ENCODE measurements around the gene SELENOV. TPM values are rescaled to one million over a fixed set of nuclear protein-coding genes. Genes with fewer than 3 reads are reported as not detected.

SELENOV gene
- total RNA-seq, 6 donors from 2014 or later: not detected

GRCh38 chr19:39540333-39540673, 25.4 kb downstream of the SELENOV start:
- Histone ChIP-seq H3K4me1 (peaks cover 12 to 24% (median 19%) of the 10 kb centered on the region in 4 donors), H3K9me3 (no peaks in the 10 kb centered on the region), H3K36me3 (no peaks in the 10 kb centered on the region), H3K4me3 (peak overlapping the region in 3 of 4 donors; percentile 73 to 95 (median 90)), H3K27ac (peak overlapping the region in 2 of 4 donors; percentile 94 to 96), H3K27me3 (no peaks in the 10 kb centered on the region)
- DNase-seq (no peak), ATAC-seq (ENCODE audit: low FRiP score in 2 of 2) (no peak)
- 8 to 10% methylated on average over 10 of the region's 10 CpGs for whole genome bisulfite sequencing, 2 donors
- TF ChIP-seq EP300 (IDR thresholded peaks at IDR 0.05) (no peak), CTCF (IDR thresholded peaks at IDR 0.05) (peak in 1 of 6 experiments; percentile 2)

GRCh38 chr19:39542206-39542605, 27.3 kb downstream of the SELENOV start:
- H3K36me3 ChIP-seq: no peaks in the 10 kb centered on the region
- no peak overlapping the region for H3K4me3 ChIP-seq
- peaks cover 12 to 24% (median 19%) of the 10 kb centered on the region in 4 donors for H3K4me1 ChIP-seq
- no peak for ATAC-seq (ENCODE audit: low FRiP score in 2 of 2)
- no peaks in the 10 kb centered on the region for H3K9me3 ChIP-seq
- 49 to 57% methylated on average over 2 of the region's 2 CpGs for WGBS, 2 donors
- no peak for TF ChIP-seq CTCF (IDR thresholded peaks at IDR 0.05)
- no peaks in the 10 kb centered on the region for H3K27me3 ChIP-seq
- H3K27ac ChIP-seq: peak overlapping the region in 1 of 4 donors; percentile 57
- DNase-seq: no peak

- no peak overlapping the region for H3K4me3 ChIP-seq
- TF ChIP-seq POLR2AphosphoS5 (IDR thresholded peaks at IDR 0.05): no peak
- no peak for TF ChIP-seq POLR2A (IDR thresholded peaks at IDR 0.05)
- TF ChIP-seq CTCF (IDR thresholded peaks at IDR 0.05): no peak
- no peak for TF ChIP-seq EP300 (IDR thresholded peaks at IDR 0.05)
- ATAC-seq (ENCODE audit: low FRiP score in 2 of 2) (no peak), DNase-seq (no peak)
- H3K9me3 ChIP-seq: no peaks in the 10 kb centered on the region
- 83 to 84% methylated on average over 3 of the region's 3 CpGs for WGBS, 2 donors
- no peak overlapping the region for H3K27ac ChIP-seq
- no peaks in the 10 kb centered on the region for H3K36me3 ChIP-seq
- no peaks in the 10 kb centered on the region for H3K27me3 ChIP-seq
- H3K4me1 ChIP-seq: peaks cover 8 to 13% (median 11%) of the 10 kb centered on the region in 4 donors
Measured at GRCh38 chr19:39543477-39543857, 28.5 kb downstream of the SELENOV start.

GRCh38 chr19:39544226-39544903, 29.4 kb downstream of the SELENOV start:
- no peak overlapping the region for H3K27ac ChIP-seq
- DNase-seq: no peak
- no peaks in the 10 kb centered on the region for H3K36me3 ChIP-seq
- no peaks in the 10 kb centered on the region for H3K9me3 ChIP-seq
- ATAC-seq (ENCODE audit: low FRiP score in 2 of 2): no peak
- TF ChIP-seq CTCF (IDR thresholded peaks at IDR 0.05): no peak
- no peak for TF ChIP-seq POLR2A (IDR thresholded peaks at IDR 0.05)
- TF ChIP-seq POLR2AphosphoS5 (IDR thresholded peaks at IDR 0.05): no peak
- TF ChIP-seq EP300 (IDR thresholded peaks at IDR 0.05): no peak
- H3K4me3 ChIP-seq: no peak overlapping the region
- 86 to 87% methylated on average over 7 of the region's 7 CpGs for WGBS, 2 donors
- H3K4me1 ChIP-seq: peaks cover 0 to 7% (median 2%) of the 10 kb centered on the region in 4 donors
- no peaks in the 10 kb centered on the region for H3K27me3 ChIP-seq

- peaks cover 0 to 7% (median 2%) of the 10 kb centered on the region in 4 donors for H3K4me1 ChIP-seq
- DNase-seq: no peak
- TF ChIP-seq CTCF (IDR thresholded peaks at IDR 0.05): no peak
- H3K4me3 ChIP-seq: no peak overlapping the region
- 30 to 42% methylated on average over 1 of the region's 1 CpG for WGBS, 2 donors
- H3K27me3 ChIP-seq: no peaks in the 10 kb centered on the region
- no peak overlapping the region for H3K27ac ChIP-seq
- H3K36me3 ChIP-seq: no peaks in the 10 kb centered on the region
- no peaks in the 10 kb centered on the region for H3K9me3 ChIP-seq
- no peak for ATAC-seq (ENCODE audit: low FRiP score in 2 of 2)
Measured at GRCh38 chr19:39544911-39545310, 30.0 kb downstream of the SELENOV start.
